Rectal smooth muscle tissue (tissue), 1 donor: ENCODE measurements around the gene SAMD15.
"Not testable (repeated sequence)": the region's sequence is repeated elsewhere in the genome, so short reads cannot be mapped to it uniquely, and the experiment has no call there.

Source experiments
- H3K27ac ChIP-seq: one replicate; pipeline ENCODE4 v1.7.0; 2013; ENCODE audit warnings: low read depth, low read length, inconsistent platforms
- H3K27me3 ChIP-seq: one replicate; pipeline ENCODE4 v1.7.0; 2013; ENCODE audit warnings: low read length; ENCODE audit not compliant: control insufficient read depth, insufficient read depth
- H3K36me3 ChIP-seq: one replicate; pipeline ENCODE4 v1.7.0; 2013; ENCODE audit warnings: low read length; ENCODE audit not compliant: control insufficient read depth, insufficient read depth
- H3K4me1 ChIP-seq: one replicate; pipeline ENCODE4 v1.7.0; 2013; ENCODE audit warnings: low read length; ENCODE audit not compliant: control insufficient read depth, insufficient read depth
- H3K4me3 ChIP-seq: one replicate; pipeline ENCODE4 v1.7.0; 2013; ENCODE audit warnings: low read length
- H3K9ac ChIP-seq: one replicate; pipeline ENCODE4 v1.7.0; 2013; ENCODE audit warnings: low read length

Gene SAMD15

GRCh38 chr14:77390188-77390587 is 13.0 kb downstream of the SAMD15 start:
- Histone ChIP-seq H3K27ac (no peak overlapping the region), H3K9ac (no peak overlapping the region), H3K4me1 (no peaks in the 10 kb centered on the region), H3K4me3 (no peak overlapping the region), H3K27me3 (no peaks in the 10 kb centered on the region), H3K36me3 (no peaks in the 10 kb centered on the region)

DNA sequence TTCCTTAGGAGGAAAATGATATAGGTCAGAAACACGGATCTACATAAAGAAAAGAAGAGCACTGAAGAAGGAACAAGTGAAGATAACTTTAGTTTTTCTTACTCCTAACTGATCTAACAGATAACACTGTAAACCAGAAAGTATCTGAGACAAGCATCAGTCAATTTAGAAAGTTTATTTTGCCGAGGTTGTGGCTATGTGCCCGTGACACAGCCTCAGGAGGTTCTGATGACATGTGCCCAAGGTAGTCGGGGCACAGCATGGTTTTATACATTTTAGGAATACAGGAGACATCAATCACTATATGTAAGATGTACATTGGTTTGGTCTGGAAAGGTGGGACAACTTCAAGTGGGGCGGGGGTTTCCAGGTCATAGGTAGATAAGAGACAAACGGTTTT is 23.0 kb downstream of the SAMD15 start:
- H3K36me3 ChIP-seq, result no peaks in the 10 kb centered on the region
- H3K27me3 ChIP-seq, result no peaks in the 10 kb centered on the region
- H3K9ac ChIP-seq, result no peak overlapping the region
- H3K4me1 ChIP-seq, result no peaks in the 10 kb centered on the region
- no peak overlapping the region for H3K4me3 ChIP-seq
- no peak overlapping the region for H3K27ac ChIP-seq

DNA sequence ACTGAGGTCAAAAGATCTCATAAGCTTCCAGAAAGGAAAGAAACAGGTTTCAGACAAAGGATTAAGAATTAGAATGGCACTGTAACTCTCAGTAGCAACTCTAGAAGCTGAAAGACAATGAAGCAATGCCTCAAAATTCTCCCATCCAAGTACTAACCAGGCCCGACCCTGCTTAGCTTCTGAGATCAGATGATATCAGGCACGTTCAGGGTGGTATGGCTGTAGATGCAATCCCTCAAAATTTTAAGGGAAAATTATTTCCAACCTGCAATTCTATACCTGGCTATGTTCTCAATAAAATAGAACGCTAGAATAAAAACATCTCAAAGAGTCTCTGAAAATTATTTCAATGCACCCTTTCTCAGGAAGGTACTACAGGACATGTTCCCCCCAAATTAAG is 26.6 kb downstream of the SAMD15 start:
- no peaks in the 10 kb centered on the region for H3K27me3 ChIP-seq
- H3K4me1 ChIP-seq, result no peaks in the 10 kb centered on the region
- H3K36me3 ChIP-seq, result no peaks in the 10 kb centered on the region
- H3K27ac ChIP-seq, result no peak overlapping the region
- no peak overlapping the region for H3K9ac ChIP-seq
- H3K4me3 ChIP-seq, result no peak overlapping the region

DNA sequence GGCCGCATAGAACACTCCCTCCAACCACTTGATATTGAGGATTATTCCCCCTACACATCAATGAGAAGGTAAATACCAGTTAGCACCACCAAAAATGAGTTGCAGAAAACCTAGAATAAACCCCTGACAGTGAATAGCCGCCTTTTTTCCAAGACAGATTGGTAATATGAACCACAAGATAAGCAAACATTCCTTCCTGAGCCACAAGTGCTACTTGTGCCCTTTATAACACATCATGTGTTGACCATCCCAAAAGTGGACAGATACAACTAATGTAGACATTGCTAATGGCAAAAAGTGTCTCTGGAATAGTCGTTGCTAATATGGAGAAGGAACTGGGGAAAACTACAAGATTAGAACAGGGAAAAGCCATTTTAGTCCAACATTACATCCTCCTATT is 28.9 kb downstream of the SAMD15 start:
- Histone ChIP-seq H3K36me3 (no peaks in the 10 kb centered on the region), H3K27me3 (no peaks in the 10 kb centered on the region), H3K27ac (no peak overlapping the region), H3K4me3 (no peak overlapping the region), H3K4me1 (no peaks in the 10 kb centered on the region), H3K9ac (no peak overlapping the region)

GRCh38 chr14:77406718-77407117 is 29.5 kb downstream of the SAMD15 start:
- Histone ChIP-seq H3K27ac (no peak overlapping the region), H3K4me3 (no peak overlapping the region), H3K36me3 (no peaks in the 10 kb centered on the region)

GRCh38 chr14:77407158-77407557 is 30.0 kb downstream of the SAMD15 start:
- Histone ChIP-seq H3K9ac (no peak overlapping the region), H3K27ac (no peak overlapping the region), H3K4me1 (no peaks in the 10 kb centered on the region), H3K27me3 (no peaks in the 10 kb centered on the region), H3K36me3 (no peaks in the 10 kb centered on the region), H3K4me3 (no peak overlapping the region)

More at GRCh38 chr14:77406718-77407117, 29.5 kb downstream of the SAMD15 start:
- Histone ChIP-seq H3K4me1 (no peaks in the 10 kb centered on the region), H3K27me3 (no peaks in the 10 kb centered on the region), H3K9ac (no peak overlapping the region)

- H3K27me3 ChIP-seq, result no peaks in the 10 kb centered on the region
- no peak overlapping the region for H3K27ac ChIP-seq
- no peak overlapping the region for H3K9ac ChIP-seq
- H3K36me3 ChIP-seq, result no peaks in the 10 kb centered on the region
- H3K4me1 ChIP-seq, result no peaks in the 10 kb centered on the region
- H3K4me3 ChIP-seq, result no peak overlapping the region
Observed at GRCh38 chr14:77409131-77409533, 32.0 kb downstream of the SAMD15 start.

DNA sequence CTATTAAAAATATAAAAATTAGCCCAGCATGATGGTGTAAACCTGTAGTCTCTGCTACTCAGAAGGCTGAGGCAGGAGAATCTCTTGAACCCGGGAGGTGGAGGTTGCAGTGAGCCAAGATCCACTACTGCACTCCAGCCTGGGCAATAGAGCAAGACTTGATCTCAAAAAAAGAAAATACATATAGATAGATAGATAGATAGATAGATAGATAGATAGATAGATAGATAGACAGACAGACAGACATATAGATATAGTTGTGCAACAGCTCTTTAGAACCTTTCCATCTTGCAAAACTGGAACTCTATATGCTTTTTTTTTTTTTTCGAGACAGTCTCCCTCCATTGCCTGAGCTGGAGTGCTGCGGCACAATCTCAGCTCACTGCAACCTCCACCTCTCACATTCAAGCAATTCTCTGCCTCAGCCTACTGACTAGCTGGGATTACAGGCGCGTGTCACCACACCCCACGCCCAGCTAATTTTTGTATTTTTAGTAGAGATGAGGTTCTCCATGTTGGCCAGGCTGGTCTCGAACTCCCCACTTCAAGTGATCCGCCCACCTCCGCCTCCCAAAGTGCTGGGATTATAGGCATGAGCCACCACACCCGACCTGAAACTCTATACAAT is 38.3 kb downstream of the SAMD15 start:
- not testable (repeated sequence) for H3K27ac ChIP-seq, H3K36me3 ChIP-seq, H3K4me3 ChIP-seq, H3K4me1 ChIP-seq, H3K27me3 ChIP-seq, H3K9ac ChIP-seq

- H3K27ac ChIP-seq, H3K36me3 ChIP-seq, H3K27me3 ChIP-seq, H3K4me1 ChIP-seq, H3K4me3 ChIP-seq, H3K9ac ChIP-seq: not testable (repeated sequence)
Observed at GRCh38 chr14:77416098-77416497, 38.9 kb downstream of the SAMD15 start.

DNA sequence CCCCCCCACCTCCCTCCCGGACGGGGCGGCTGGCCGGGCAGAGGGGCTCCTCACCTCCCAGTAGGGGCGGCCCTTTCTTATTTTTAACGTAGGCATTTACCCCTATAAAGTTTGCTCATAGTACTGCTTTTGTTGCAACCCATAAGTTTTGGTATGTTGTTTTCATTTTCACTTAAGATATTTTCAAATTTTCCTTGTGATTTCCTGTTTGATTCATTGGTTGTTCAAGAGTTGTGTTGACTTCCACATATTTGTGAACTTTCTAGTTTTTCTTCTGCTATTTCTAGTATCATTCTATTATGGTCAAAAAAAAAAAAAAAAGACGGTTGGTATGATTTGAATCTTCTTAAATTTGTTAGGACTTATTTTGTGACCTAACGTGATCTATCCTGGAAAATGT is 39.7 kb downstream of the SAMD15 start:
- Histone ChIP-seq H3K9ac (no peak overlapping the region), H3K4me3 (no peak overlapping the region), H3K4me1 (no peaks in the 10 kb centered on the region), H3K27ac (no peak overlapping the region), H3K36me3 (no peaks in the 10 kb centered on the region), H3K27me3 (no peaks in the 10 kb centered on the region)

- no peaks in the 10 kb centered on the region for H3K27me3 ChIP-seq
- H3K9ac ChIP-seq, result no peak overlapping the region
- peaks cover 11% of the 10 kb centered on the region for H3K36me3 ChIP-seq
- no peak overlapping the region for H3K27ac ChIP-seq
- H3K4me1 ChIP-seq, result no peaks in the 10 kb centered on the region
- no peak overlapping the region for H3K4me3 ChIP-seq
Observed at GRCh38 chr14:77421201-77421600, 44.0 kb downstream of the SAMD15 start.

DNA sequence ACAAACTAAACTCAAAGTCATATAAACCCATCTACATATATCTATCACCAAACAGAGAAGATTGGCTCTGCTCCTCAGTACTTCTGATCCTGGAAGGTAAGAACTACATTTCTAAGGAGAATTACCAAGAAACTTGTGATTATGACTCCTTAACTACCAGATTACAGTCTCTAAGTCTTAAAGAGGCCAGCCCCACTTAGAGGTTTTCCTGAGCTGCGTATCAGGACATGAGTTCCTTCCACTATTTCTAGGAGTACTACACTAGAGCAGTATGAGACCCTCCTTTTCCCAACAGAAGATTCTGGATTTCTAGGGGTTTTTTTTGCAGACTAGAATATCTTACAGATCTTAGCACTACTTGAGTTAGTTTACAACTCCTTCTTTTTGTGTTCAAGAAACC is 46.2 kb downstream of the SAMD15 start, which contains the start of gene NOXRED1:
NOXRED1 (minus strand) TSS at position 101 of the 400 bp plus-strand sequence. CDS start 634 bp downstream, outside the sequence.
- no peak within 1 kb of the TSS for H3K27ac ChIP-seq
- peaks cover 28% of the 10 kb centered on the region for H3K36me3 ChIP-seq
- H3K27me3 ChIP-seq, result no peaks in the 10 kb centered on the region

DNA sequence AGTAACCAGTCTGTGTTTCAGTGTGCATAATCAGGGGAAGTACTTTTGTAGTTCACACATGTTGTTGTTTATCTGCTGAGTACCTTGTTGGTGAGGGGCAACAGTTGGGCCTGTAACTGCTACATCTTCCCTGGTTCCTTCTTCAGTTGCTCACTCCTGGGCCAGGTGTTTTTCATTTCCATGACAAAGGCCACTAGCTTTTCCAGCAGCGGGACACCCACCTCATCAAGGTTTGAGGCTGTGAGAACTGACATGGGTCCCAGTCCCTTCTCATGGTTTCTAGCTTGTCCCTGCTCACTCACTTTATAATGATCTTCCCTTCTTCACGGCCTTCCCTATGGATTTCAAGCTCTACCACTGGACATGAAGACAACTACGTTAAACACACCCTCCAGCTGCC is 47.7 kb downstream of the SAMD15 start:
- H3K4me3 ChIP-seq, result no peak overlapping the region
- H3K9ac ChIP-seq, result no peak overlapping the region
- no peak overlapping the region for H3K27ac ChIP-seq
- H3K4me1 ChIP-seq, result no peaks in the 10 kb centered on the region
- H3K36me3 ChIP-seq, result peaks cover 40% of the 10 kb centered on the region
- H3K27me3 ChIP-seq, result no peaks in the 10 kb centered on the region

More for the DNA sequence above, 46.2 kb downstream of the SAMD15 start, which contains the start of gene NOXRED1:
- H3K4me3 ChIP-seq, result no peak within 1 kb of the TSS
- no peaks in the 10 kb centered on the region for H3K4me1 ChIP-seq
- H3K9ac ChIP-seq, result no peak within 1 kb of the TSS
